Heart left ventricle (tissue), 16 donors: ENCODE measurements around the gene IVNS1ABP. TPM values are rescaled to one million over a fixed set of nuclear protein-coding genes. Genes with fewer than 3 reads are reported as not detected.
"Not testable (repeated sequence)": the region's sequence is repeated elsewhere in the genome, so short reads cannot be mapped to it uniquely, and the experiment has no call there.

Experiments
- ATAC-seq, 4 donors: fragments of 200-7000 bp; cut with Tn5 transposase; one replicate each; pipeline ENCODE4 v1.9.1; 2020 to 2022; ENCODE audit warnings: moderate library complexity in 4 of 4, mild to moderate bottlenecking in 3 of 4, moderate number of reproducible peaks in 1 of 4
- DNase-seq, 5 donors: peaks; one replicate each; pipeline ENCODE4 v3.0.0-alpha.2; 2020
- H3K27ac ChIP-seq, 12 donors: fragments of 200-600 bp; sonication (generic) in 4 of 12; one replicate each; pipeline versions ENCODE4 v1.5.0 to v1.8.0; 2016 to 2022; ENCODE audit warnings: mild to moderate bottlenecking in 2 of 12
- H3K27me3 ChIP-seq, 9 donors: fragments of 200-600 bp; sonication (generic) in 2 of 9; one replicate each; pipeline versions ENCODE4 v1.5.1 to v1.8.0; 2016 to 2022; ENCODE audit warnings: mild to moderate bottlenecking in 3 of 9
- H3K36me3 ChIP-seq, 9 donors: fragments of 200-600 bp; sonication (generic) in 2 of 9; one replicate each; pipeline versions ENCODE4 v1.5.0 to v1.8.0; 2018 to 2022; ENCODE audit warnings: mild to moderate bottlenecking in 2 of 9
- H3K4me1 ChIP-seq, 12 donors: fragments of 200-600 bp; sonication (generic) in 4 of 12; one replicate each; pipeline versions ENCODE4 v1.5.0 to v1.8.0; 2016 to 2022; ENCODE audit warnings: mild to moderate bottlenecking in 3 of 12
- H3K4me3 ChIP-seq, 12 donors: fragments of 200-600 bp; sonication (generic) in 4 of 12; one replicate each; pipeline versions ENCODE4 v1.5.0 to v1.8.0; 2017 to 2022; ENCODE audit warnings: mild to moderate bottlenecking in 9 of 12, moderate library complexity in 4 of 12
- H3K9me3 ChIP-seq, 12 donors: fragments of 200-600 bp; sonication (generic) in 4 of 12; one replicate each; pipeline versions ENCODE4 v1.5.0 to v1.8.0; 2016 to 2022; ENCODE audit warnings: mild to moderate bottlenecking in 1 of 12
- POLR2A ChIP-seq, 2 donors: fragments of 450-650 bp; IDR thresholded peaks; one replicate each; pipeline ENCODE4 v1.6.1; 2017; ENCODE audit warnings: antibody characterized with exemption in 2 of 2, mild to moderate bottlenecking in 2 of 2, moderate library complexity in 2 of 2
- WGBS, 4 donors: extraction: QIAGEN DNeasy Blood & Tissue Kit in 2 of 4; methylation state at CpG; one replicate each; pipeline versions ENCODE4 v1.1.5 to v1.1.7; 2013 to 2018; 5-methylcytosine and 5-hydroxymethylcytosine counted together
- intact Hi-C, 10 donors: fragments of 100-400 bp; cut with DNase I; formaldehyde crosslinking; loops; one replicate each; pipeline versions ENCODE4 v1.11.1 to v1.14.2; 2022
- long read RNA-seq, 3 donors: library from polyadenylated mRNA; unstranded; transcript quantifications; one replicate each; pipeline ENCODE4 v2.0.0, GENCODE V29; 2020 to 2021
- polyA plus RNA-seq, 2 donors: library from polyadenylated mRNA; stranded (reverse); fragments of 200-250 nt; gene quantifications; one replicate each; pipeline ENCODE4 v1.2.3, GENCODE V29; 2013
- total RNA-seq, 9 donors: library from RNA; depleted of rRNA in 2 of 9; stranded (reverse); fragments of >200 nt in 2 of 9; fragmentation: NEBNext Ultra II Directional in 3 of 9; extraction: Animal tissue kit (Norgen Biotek cat#: 25700) in 3 of 9; gene quantifications; one replicate each; pipeline versions ENCODE4 v1.1.0 to v1.2.4, GENCODE V29; 2016 to 2023
- TF ChIP-seq, protein P1 (sequence below), 12 donors: fragments of 200-600 bp; sonication (generic) in 4 of 12; IDR thresholded peaks; one replicate each; pipeline versions ENCODE4 v1.5.0 to v1.8.0; 2018 to 2022; ENCODE audit warnings: antibody characterized with exemption in 12 of 12, mild to moderate bottlenecking in 5 of 12
- donor health status: ischemic (EF 13 %, LVEDD 7.1; RV severe dilation, severe dysfunction).
- donor health status: healthy with polysubstance abuse.
- donor health status: DM: no; HTN: yes; CAD: no.
- donor health status: DM: no; HTN: no; CAD: no.
- donor health status: ischemic (EF 25% LVEDD 6.9; RV normal size, moderate dysfunction).
- donor health status: ischemic (EF 25% LVEDD 5.7; RV mildly dilated, moderate dysfunction).
- donor health status: healthy.
- donor health status: DM: yes; HTN: yes; CAD: no.
- donor health status: ischemic (EF 35%, LVEDD 5.7; RV mildly dilated, moderate dysfunction).
- donor health status: nonischemic (EF 11% LVEDD 7.7; RV severe dilation, severe dysfunction).
- donor health status: DM: yes; HTN: yes; CAD: no.
- donor health status: PGD.
- donor health status: ischemic (EF 29% LVEDD 5.4; RV normal size, mild dysfunction).
- donor health status: nonischemic (EF 23%, LVEDD 6.1; RV moderate dilation, normal function).

The IVNS1ABP gene
- total RNA-seq (10 to 100 TPM; 24.7 to 95.2 (median 60.6) TPM), polyA plus RNA-seq (10 to 100 TPM; 27.5 to 38.5 TPM)
- long read RNA-seq, donor 1, full-length matches to known transcripts, result 29 of 49 reads
- long read RNA-seq, donor 1, partial matches to known transcripts, result 15 of 49 reads
- long read RNA-seq, donor 1, other reads (novel, unspliced or antisense), result 5 of 49 reads
- long read RNA-seq, donor 2, full-length matches to known transcripts, result 198 of 233 reads
- long read RNA-seq, donor 2, partial matches to known transcripts, result 21 of 233 reads
- long read RNA-seq, donor 2, other reads (novel, unspliced or antisense), result 14 of 233 reads
- long read RNA-seq, donor 3, full-length matches to known transcripts, result 29 of 50 reads
- long read RNA-seq, donor 3, partial matches to known transcripts, result 16 of 50 reads
- long read RNA-seq, donor 3, other reads (novel, unspliced or antisense), result 5 of 50 reads

DNA sequence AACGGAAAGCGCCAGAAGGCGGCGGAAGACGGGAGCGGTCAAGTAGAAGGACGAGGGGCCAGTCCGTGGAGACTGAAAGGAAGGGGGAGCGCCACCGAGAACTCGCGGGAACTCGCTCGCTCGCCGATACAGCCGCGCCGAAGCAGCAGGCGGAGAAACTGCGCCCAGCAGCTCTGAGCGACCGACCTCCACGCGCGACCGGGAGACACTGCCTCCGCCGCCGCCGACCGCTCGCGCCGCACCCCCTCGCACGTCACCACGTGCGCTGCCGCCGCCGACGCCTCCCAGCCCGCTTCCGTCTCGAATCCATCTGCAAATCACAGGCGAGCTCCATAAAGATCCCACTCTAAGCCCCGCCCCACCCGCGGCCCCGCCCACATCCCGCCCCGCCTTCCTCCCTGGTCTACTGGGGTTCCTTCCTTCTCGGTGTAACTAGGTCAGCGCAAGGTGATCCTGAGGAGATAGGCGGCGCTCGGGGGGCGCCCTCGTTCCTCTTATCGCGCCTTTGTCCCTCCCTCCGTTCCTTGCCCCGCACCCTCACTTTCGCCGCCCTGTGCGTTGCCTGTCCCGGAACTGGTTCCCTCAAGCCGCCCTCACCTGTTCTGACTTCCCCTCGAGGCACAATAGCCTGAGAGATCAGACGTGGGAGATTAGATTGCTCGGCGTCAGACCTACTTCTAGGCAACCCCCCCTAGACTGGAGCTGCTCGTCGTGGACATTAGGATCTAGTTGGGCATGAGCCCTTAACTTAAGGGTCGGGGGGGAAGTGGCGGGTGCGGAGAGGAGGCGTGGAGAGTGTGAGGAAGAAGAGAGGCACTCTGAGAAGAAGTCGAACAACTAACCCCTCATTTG lies at the start of gene IVNS1ABP:
TSS of gene IVNS1ABP (minus strand) at position 210 of the 852 bp plus-strand sequence. CDS start 7,750 bp downstream, outside the sequence.
- intact Hi-C loops, result loop anchor here in 9 of 10 donors (2.0 to 10.0 kb wide), 6 partner anchors 278 to 355 kb away; no protein-coding TSS in a partner anchor
- H3K4me3 ChIP-seq, result peak within 1 kb of the TSS; percentile 66 to 99 (median 90)
- TF ChIP-seq, protein P1, sequence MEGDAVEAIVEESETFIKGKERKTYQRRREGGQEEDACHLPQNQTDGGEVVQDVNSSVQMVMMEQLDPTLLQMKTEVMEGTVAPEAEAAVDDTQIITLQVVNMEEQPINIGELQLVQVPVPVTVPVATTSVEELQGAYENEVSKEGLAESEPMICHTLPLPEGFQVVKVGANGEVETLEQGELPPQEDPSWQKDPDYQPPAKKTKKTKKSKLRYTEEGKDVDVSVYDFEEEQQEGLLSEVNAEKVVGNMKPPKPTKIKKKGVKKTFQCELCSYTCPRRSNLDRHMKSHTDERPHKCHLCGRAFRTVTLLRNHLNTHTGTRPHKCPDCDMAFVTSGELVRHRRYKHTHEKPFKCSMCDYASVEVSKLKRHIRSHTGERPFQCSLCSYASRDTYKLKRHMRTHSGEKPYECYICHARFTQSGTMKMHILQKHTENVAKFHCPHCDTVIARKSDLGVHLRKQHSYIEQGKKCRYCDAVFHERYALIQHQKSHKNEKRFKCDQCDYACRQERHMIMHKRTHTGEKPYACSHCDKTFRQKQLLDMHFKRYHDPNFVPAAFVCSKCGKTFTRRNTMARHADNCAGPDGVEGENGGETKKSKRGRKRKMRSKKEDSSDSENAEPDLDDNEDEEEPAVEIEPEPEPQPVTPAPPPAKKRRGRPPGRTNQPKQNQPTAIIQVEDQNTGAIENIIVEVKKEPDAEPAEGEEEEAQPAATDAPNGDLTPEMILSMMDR (IDR thresholded peaks at IDR 0.05), result peak in 3 of 12 donors; percentile 10 to 37 (median 12)
- peak; percentile 87 to 97 for TF ChIP-seq POLR2A (IDR thresholded peaks at IDR 0.05)
- H3K9me3 ChIP-seq, result peaks cover 0 to 3% (median 0%) of the 10 kb centered on the region in 12 donors
- peak; percentile 95 to 98 (median 96) for DNase-seq
- no peaks in the 10 kb centered on the region for H3K36me3 ChIP-seq
- WGBS, 4 donors, result 0 to 3% (median 1%) methylated on average over 48 to 80 of the region's 80 CpGs
- H3K27me3 ChIP-seq, result no peaks in the 10 kb centered on the region
- H3K27ac ChIP-seq, result peak within 1 kb of the TSS; percentile 87 to 99 (median 96)
- H3K4me1 ChIP-seq, result peaks cover 0 to 51% (median 32%) of the 10 kb centered on the region in 12 donors
- ATAC-seq, result peak; percentile 90 to 94 (median 92)

GRCh38 chr1:185365951-185366350 lies 48.9 kb upstream of the IVNS1ABP start:
- intact Hi-C loops, result no loop called here
- no peak for TF ChIP-seq POLR2A (IDR thresholded peaks at IDR 0.05)
- TF ChIP-seq, protein P1 (IDR thresholded peaks at IDR 0.05), result no peak
- ATAC-seq (no peak), DNase-seq (no peak)
- H3K4me3 ChIP-seq, result no peak overlapping the region
- WGBS, 4 donors, result 79 to 88% (median 86%) methylated on average over 3 of the region's 3 CpGs
- H3K9me3 ChIP-seq, result peaks cover 0 to 21% (median 0%) of the 10 kb centered on the region in 12 donors
- no peak overlapping the region for H3K27ac ChIP-seq
- H3K4me1 ChIP-seq, result peaks cover 0 to 4% (median 0%) of the 10 kb centered on the region in 12 donors
- no peaks in the 10 kb centered on the region for H3K27me3 ChIP-seq
- H3K36me3 ChIP-seq, result no peaks in the 10 kb centered on the region

GRCh38 chr1:185364528-185364927 lies 47.5 kb upstream of the IVNS1ABP start:
- H3K4me3 ChIP-seq, DNase-seq, ATAC-seq, H3K36me3 ChIP-seq, H3K4me1 ChIP-seq, H3K27ac ChIP-seq, intact Hi-C loops, H3K27me3 ChIP-seq: not testable (repeated sequence)
- WGBS, 4 donors, result 82 to 88% (median 84%) methylated on average over 3 of the region's 3 CpGs
- peaks cover 0 to 25% (median 0%) of the 10 kb centered on the region in 12 donors for H3K9me3 ChIP-seq

DNA sequence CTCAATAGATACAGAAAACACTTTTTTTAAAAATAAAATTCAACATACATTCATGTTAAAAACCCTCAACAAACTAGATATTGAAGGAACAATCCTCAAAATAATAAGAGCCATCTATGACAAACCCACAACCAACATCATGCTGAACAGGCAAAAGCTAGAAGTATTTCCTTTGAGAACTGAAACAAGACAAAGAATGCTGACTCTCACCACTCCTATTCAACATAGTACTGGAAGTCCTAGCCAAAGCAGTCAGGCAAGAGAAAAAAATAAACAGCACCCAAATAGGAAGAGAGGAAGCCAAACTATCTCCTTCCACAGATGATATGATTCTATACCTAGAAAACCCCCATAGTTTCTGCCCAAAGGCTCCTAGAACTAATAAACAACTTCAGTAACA lies 46.2 kb upstream of the IVNS1ABP start:
- no peaks in the 10 kb centered on the region for H3K36me3 ChIP-seq
- no peak overlapping the region for H3K4me3 ChIP-seq
- intact Hi-C loops, result no loop called here
- H3K4me1 ChIP-seq, result no peaks in the 10 kb centered on the region
- DNase-seq (no peak), ATAC-seq (no peak)
- no peak overlapping the region for H3K27ac ChIP-seq
- H3K27me3 ChIP-seq, result no peaks in the 10 kb centered on the region
- no peak for TF ChIP-seq POLR2A (IDR thresholded peaks at IDR 0.05)
- TF ChIP-seq, protein P1 (IDR thresholded peaks at IDR 0.05), result no peak
- H3K9me3 ChIP-seq, result peaks cover 0 to 25% (median 0%) of the 10 kb centered on the region in 12 donors
